ENCODE measurements around the gene CDC42BPG.

CDC42BPG gene

DNA sequence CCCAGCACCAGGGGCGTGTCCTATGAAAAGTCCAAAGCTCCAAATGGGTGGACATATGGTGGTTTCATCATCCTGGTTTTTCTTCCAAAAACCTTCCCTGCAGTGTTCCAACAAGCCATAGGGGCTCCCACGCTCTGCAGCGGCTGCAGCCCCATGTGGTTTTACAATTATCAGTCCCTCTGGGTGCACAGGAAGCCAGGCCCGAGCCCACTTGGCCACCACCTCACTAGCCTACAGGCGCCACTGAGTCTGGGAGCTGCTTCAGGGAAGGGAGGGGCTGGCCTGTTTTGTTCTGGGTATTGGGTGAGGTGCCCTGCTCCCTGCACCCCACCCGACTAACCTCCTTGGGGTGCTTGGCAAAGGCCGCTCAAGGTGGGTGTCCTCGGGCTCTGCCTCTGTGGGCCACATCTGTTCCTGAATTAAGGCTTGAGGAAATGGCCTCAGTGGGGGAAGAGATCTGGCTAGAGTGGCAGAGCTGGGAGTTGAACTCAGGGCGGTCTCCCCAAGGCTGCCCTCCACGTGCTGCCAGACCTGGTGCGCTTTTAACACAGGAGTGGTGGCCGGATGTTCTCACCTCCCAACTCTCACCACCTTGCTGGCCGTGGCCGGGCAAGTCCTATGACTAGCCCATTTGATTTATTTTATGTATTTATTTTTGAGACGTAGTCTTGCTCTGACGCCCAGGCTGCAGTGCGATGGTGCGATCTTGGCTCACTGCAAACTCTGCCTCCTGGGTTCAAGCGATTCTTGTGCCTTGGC, 5.3 kb upstream of the CDC42BPG start:
- H3K4me1 ChIP-seq (ENCODE audit: insufficient read depth, low read length, severe bottlenecking): peaks cover 87% of the 10 kb centered on the region
- H3K36me3 ChIP-seq (ENCODE audit: insufficient read depth, low read length): peaks cover 22% of the 10 kb centered on the region
- no peaks in the 10 kb centered on the region for H4K20me1 ChIP-seq (ENCODE audit: insufficient read depth, low read length)
- no peaks in the 10 kb centered on the region for H3K9me2 ChIP-seq (ENCODE audit: low read depth, low read length)
- no peaks in the 10 kb centered on the region for H3K9me3 ChIP-seq (ENCODE audit: low read length)
- H3K9ac ChIP-seq (ENCODE audit: low read length): peak overlapping the region; percentile 42; the same call in 1 of the 2 replicates
- no peaks in the 10 kb centered on the region for H3K79me2 ChIP-seq (ENCODE audit: insufficient read depth, low read length)
- H3F3A ChIP-seq (ENCODE audit: insufficient read depth, low read length): peaks cover 9% of the 10 kb centered on the region; the same call in 1 of the 2 replicates
- peak overlapping the region; percentile 33; the same call in 1 of the 2 replicates for H3K4me2 ChIP-seq (ENCODE audit: low read length)
- no peak overlapping the region for H3K4me3 ChIP-seq (ENCODE audit: low read depth, low read length, poor library complexity, severe bottlenecking)
- H2AFZ ChIP-seq (ENCODE audit: low read length): no peak overlapping the region
- H3K27me3 ChIP-seq (ENCODE audit: insufficient read depth, low read length): no peaks in the 10 kb centered on the region
- TF ChIP-seq, protein P1, sequence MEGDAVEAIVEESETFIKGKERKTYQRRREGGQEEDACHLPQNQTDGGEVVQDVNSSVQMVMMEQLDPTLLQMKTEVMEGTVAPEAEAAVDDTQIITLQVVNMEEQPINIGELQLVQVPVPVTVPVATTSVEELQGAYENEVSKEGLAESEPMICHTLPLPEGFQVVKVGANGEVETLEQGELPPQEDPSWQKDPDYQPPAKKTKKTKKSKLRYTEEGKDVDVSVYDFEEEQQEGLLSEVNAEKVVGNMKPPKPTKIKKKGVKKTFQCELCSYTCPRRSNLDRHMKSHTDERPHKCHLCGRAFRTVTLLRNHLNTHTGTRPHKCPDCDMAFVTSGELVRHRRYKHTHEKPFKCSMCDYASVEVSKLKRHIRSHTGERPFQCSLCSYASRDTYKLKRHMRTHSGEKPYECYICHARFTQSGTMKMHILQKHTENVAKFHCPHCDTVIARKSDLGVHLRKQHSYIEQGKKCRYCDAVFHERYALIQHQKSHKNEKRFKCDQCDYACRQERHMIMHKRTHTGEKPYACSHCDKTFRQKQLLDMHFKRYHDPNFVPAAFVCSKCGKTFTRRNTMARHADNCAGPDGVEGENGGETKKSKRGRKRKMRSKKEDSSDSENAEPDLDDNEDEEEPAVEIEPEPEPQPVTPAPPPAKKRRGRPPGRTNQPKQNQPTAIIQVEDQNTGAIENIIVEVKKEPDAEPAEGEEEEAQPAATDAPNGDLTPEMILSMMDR (IDR thresholded peaks at IDR 0.05; ENCODE audit: low read length): no peak
- no peak for TF ChIP-seq EZH2 (IDR thresholded peaks at IDR 0.05; ENCODE audit: borderline replicate concordance, low read length)
- peak overlapping the region; percentile 98 for H3K27ac ChIP-seq (ENCODE audit: low read depth, low read length, poor library complexity, severe bottlenecking)

DNA sequence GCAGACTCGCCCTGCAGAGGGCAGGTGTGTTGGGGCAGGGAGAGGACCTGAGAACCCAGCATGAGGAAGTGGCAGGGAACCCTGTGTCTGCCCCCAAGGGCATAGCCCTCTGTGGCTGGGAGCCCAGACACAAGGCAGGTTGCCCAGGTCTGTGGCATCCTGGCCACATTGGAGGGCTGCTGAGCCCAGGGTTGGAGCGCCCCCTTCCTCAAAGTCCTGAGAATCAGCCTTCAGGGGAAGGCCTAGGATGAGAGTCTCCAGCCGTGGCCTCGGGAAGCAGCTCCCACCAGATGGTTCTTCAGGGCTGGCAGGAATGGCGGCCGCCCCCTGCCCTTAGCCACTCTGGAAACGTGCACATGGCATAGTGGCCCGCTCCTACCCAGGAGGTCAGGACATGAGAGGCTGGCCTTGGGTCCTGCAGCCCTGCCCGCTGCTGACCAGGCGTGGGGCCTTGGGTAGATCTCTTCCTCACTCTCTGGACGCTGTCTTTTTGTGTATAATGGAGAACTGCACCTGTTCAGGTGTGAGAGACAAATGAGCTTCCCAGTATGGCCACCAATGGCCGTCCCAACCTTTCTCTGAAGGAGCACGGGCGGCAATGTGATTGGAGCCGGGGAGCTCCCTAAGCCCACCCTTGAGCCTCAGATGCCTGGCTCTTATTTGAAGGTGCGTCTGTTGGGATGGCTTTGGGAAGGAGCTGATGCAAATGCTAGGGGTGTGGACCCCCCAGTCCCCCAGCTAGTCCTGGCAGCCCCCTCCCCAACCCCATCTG, 4.6 kb upstream of the CDC42BPG start:
- Histone ChIP-seq H3K4me2 (ENCODE audit: low read length) (peak overlapping the region; percentile 33), H4K20me1 (ENCODE audit: insufficient read depth, low read length) (no peaks in the 10 kb centered on the region), H3K79me2 (ENCODE audit: insufficient read depth, low read length) (no peaks in the 10 kb centered on the region), H3K9me2 (ENCODE audit: low read depth, low read length) (no peaks in the 10 kb centered on the region), H3K36me3 (ENCODE audit: insufficient read depth, low read length) (peaks cover 14% of the 10 kb centered on the region; the same call in 1 of the 2 replicates), H3K9ac (ENCODE audit: low read length) (peak overlapping the region; percentile 42; the same call in 1 of the 2 replicates), H3K4me1 (ENCODE audit: insufficient read depth, low read length, severe bottlenecking) (peaks cover 79% of the 10 kb centered on the region), H3K27me3 (ENCODE audit: insufficient read depth, low read length) (no peaks in the 10 kb centered on the region), H3K9me3 (ENCODE audit: low read length) (no peaks in the 10 kb centered on the region), H2AFZ (ENCODE audit: low read length) (no peak overlapping the region), H3F3A (ENCODE audit: insufficient read depth, low read length) (peaks cover 9% of the 10 kb centered on the region; the same call in 1 of the 2 replicates), H3K4me3 (ENCODE audit: low read depth, low read length, poor library complexity, severe bottlenecking) (peak overlapping the region; percentile 2), H3K27ac (ENCODE audit: low read depth, low read length, poor library complexity, severe bottlenecking) (peak overlapping the region; percentile 98)
- TF ChIP-seq EZH2 (IDR thresholded peaks at IDR 0.05; ENCODE audit: borderline replicate concordance, low read length): no peak
- TF ChIP-seq, protein P1 (IDR thresholded peaks at IDR 0.05; ENCODE audit: low read length): peak; percentile 53; the same call in 1 of the 2 replicates

DNA sequence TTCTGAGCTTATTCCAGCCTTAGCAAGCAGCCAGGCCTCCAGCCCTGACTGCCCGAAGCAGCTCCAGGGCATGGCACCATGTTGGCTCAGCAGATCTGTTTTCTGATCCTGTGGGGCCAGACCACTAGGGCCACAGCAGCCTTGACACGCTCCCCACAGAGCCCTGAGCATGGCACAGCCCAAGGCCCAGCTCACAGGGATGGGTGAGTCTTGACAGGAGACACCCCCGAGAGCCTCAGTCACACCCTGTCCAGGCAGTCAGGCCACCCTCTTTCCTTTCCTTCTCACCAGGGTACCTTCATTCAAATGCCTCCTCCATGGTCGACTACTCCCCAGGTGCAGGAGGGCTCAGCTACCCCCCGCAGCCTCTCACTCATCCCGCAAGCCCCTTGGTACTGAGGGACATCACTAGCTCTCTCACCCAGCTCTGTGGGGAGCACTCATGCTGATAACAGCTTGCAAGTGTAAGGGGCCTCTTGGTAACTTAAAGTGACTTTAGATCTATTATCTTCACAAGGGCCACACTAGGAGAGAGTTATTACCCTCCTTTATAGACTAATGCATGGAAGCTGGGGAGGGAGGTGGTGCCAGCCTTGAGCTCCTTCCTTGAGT, 3.9 kb upstream of the CDC42BPG start:
- Histone ChIP-seq H3F3A (ENCODE audit: insufficient read depth, low read length) (peaks cover 9% of the 10 kb centered on the region; the same call in 1 of the 2 replicates), H3K79me2 (ENCODE audit: insufficient read depth, low read length) (no peaks in the 10 kb centered on the region)

More for the DNA sequence above, 3.9 kb upstream of the CDC42BPG start:
- H3K4me3 ChIP-seq (ENCODE audit: low read depth, low read length, poor library complexity, severe bottlenecking): no peak overlapping the region
- peak overlapping the region; percentile 7; the same call in 1 of the 2 replicates for H3K9ac ChIP-seq (ENCODE audit: low read length)
- no peak for TF ChIP-seq EZH2 (IDR thresholded peaks at IDR 0.05; ENCODE audit: borderline replicate concordance, low read length)
- TF ChIP-seq, protein P1 (IDR thresholded peaks at IDR 0.05; ENCODE audit: low read length): no peak
- peaks cover 79% of the 10 kb centered on the region for H3K4me1 ChIP-seq (ENCODE audit: insufficient read depth, low read length, severe bottlenecking)
- H3K27me3 ChIP-seq (ENCODE audit: insufficient read depth, low read length): no peaks in the 10 kb centered on the region
- H3K9me3 ChIP-seq (ENCODE audit: low read length): no peaks in the 10 kb centered on the region
- H3K36me3 ChIP-seq (ENCODE audit: insufficient read depth, low read length): peaks cover 7% of the 10 kb centered on the region; the same call in 1 of the 2 replicates
- no peaks in the 10 kb centered on the region for H3K9me2 ChIP-seq (ENCODE audit: low read depth, low read length)
- H3K4me2 ChIP-seq (ENCODE audit: low read length): peak overlapping the region; percentile 5; the same call in 1 of the 2 replicates
- peak overlapping the region; percentile 98 for H3K27ac ChIP-seq (ENCODE audit: low read depth, low read length, poor library complexity, severe bottlenecking)
- no peaks in the 10 kb centered on the region for H4K20me1 ChIP-seq (ENCODE audit: insufficient read depth, low read length)
- H2AFZ ChIP-seq (ENCODE audit: low read length): no peak overlapping the region
